ENCODE measurements around the gene FNDC11. TPM values are rescaled to one million over a fixed set of nuclear protein-coding genes. Genes with fewer than 3 reads are reported as not detected.
"Not testable (repeated sequence)": the region's sequence is repeated elsewhere in the genome, so short reads cannot be mapped to it uniquely, and the experiment has no call there.

FNDC11 gene
- total RNA-seq, 2 experiments from 2014 or later: 0.48 to 0.55 TPM

DNA sequence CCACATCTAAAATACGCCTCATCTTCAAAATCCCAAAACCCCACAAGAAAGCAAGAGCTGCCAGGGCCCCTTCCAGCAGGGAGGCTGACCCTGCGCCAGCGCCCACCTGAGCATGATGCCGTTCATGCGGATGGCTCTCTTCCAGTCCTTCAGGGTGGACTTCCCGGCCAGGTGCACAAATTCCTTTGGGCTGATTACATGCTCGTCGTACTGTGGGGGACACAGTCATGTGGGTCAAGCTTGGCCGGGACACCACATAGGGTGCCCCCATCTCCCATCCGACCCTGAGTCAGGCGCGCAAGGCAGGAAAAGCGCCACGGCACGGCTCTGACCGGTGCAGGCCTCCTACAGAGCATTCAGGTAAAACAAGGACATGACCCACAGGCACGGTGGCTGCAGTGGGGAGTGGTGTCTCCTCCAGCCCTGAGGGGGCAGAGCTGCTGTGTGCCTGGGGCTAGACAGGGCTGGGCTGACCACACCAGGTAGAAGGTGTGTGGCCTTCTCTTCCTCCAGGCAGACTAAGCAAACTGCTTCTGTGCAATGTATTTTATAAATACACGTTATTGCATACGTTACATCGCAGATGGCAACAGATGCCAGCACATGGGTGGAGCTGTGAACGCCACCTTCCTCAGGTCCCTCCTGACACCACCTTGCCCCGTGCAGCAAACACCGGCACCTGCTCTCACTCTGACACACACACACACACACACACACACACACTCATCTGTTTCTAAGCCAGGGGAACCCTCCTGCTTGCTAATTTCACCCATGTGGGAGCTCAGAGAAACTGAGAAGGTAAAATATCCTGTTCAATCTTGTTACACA, 43.9 kb downstream of the FNDC11 start:
- H3K4me1 Mint-ChIP-seq: peaks cover 2% of the 10 kb centered on the region
- no peak overlapping the region for H3K27ac Mint-ChIP-seq
- DNase-seq (no peak), ATAC-seq (ENCODE audit: low read depth) (no peak)
- H3K27me3 Mint-ChIP-seq: no peaks in the 10 kb centered on the region
- no peak overlapping the region for H3K4me3 Mint-ChIP-seq
- peaks cover 29% of the 10 kb centered on the region for H3K36me3 Mint-ChIP-seq
- H3K9me3 Mint-ChIP-seq: no peaks in the 10 kb centered on the region
- POLR2A ChIA-PET: interaction anchor here (1.0 kb wide), 1 partner anchor 76 kb away, joined by 3 read pairs; no protein-coding TSS in a partner anchor

- DNase-seq (no peak), ATAC-seq (ENCODE audit: low read depth) (no peak)
- H3K4me3 Mint-ChIP-seq: no peak overlapping the region
- POLR2A ChIA-PET: interaction anchor here (1.0 kb wide), 1 partner anchor 77 kb away, joined by 3 read pairs; no protein-coding TSS in a partner anchor
- no peaks in the 10 kb centered on the region for H3K27me3 Mint-ChIP-seq
- no peak overlapping the region for H3K27ac Mint-ChIP-seq
- H3K4me1 Mint-ChIP-seq: peaks cover 2% of the 10 kb centered on the region
- no peaks in the 10 kb centered on the region for H3K9me3 Mint-ChIP-seq
- peaks cover 34% of the 10 kb centered on the region for H3K36me3 Mint-ChIP-seq
These were observed 44.8 kb downstream of the FNDC11 start for GRCh38 chr20:63598479-63599395.

DNA sequence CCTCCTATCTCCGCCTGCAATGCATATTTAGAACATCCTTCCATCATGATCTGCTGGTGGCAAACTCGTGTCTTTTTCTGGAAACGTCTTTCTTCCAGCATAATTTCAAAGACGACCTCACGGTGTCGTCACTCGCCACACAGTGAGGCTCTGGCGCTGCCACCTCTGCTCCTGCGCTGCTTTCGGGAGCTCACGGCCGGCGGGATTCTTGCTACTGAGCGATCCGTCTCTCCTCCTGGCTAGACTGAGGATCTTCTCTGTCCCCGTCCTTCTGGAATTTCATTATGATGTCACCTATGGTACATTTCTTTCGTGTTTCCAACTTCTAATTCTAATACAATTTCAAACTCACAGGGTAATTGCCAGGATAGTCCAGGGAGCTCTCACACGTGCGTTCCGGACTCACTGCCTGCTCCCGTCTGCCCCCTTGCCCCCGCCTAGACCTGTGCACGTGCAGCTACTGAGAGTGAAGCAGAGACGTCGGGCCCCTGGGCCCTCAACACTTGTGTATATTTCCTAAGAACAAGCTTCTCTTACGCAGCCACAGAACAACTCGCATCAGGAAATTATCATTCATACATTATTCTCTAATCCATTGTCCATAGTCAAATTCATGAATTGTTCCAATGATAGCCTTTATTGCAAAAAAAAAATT, 45.6 kb downstream of the FNDC11 start:
- Mint-ChIP-seq H3K36me3 (peaks cover 39% of the 10 kb centered on the region), H3K9me3 (no peaks in the 10 kb centered on the region), H3K27me3 (no peaks in the 10 kb centered on the region), H3K27ac (no peak overlapping the region), H3K4me3 (no peak overlapping the region), H3K4me1 (peaks cover 2% of the 10 kb centered on the region)
- ATAC-seq (ENCODE audit: low read depth) (no peak), DNase-seq (no peak)
- POLR2A ChIA-PET: no interaction called here

GRCh38 chr20:63601679-63602078, 47.7 kb downstream of the FNDC11 start:
- H3K9me3 Mint-ChIP-seq; H3K4me1 Mint-ChIP-seq; H3K4me3 Mint-ChIP-seq; POLR2A ChIA-PET; H3K27me3 Mint-ChIP-seq; ATAC-seq (ENCODE audit: low read depth): not testable (repeated sequence)
- peaks cover 37% of the 10 kb centered on the region for H3K36me3 Mint-ChIP-seq
- H3K27ac Mint-ChIP-seq: peak overlapping the region; percentile 45
- DNase-seq: peak; percentile 62

- no peak for ATAC-seq (ENCODE audit: low read depth)
- H3K9me3 Mint-ChIP-seq: no peaks in the 10 kb centered on the region
- H3K36me3 Mint-ChIP-seq: peaks cover 41% of the 10 kb centered on the region
- DNase-seq: no peak
- H3K27me3 Mint-ChIP-seq: no peaks in the 10 kb centered on the region
- H3K4me1 Mint-ChIP-seq: peaks cover 2% of the 10 kb centered on the region
- no peak overlapping the region for H3K27ac Mint-ChIP-seq
- no peak overlapping the region for H3K4me3 Mint-ChIP-seq
- POLR2A ChIA-PET: no interaction called here
These were observed 48.4 kb downstream of the FNDC11 start for GRCh38 chr20:63602321-63602720.

Other genes starting within 250 kb of the FNDC11 start
- not detected for gene CHRNA4, start 192.8 kb upstream of the FNDC11 start, total RNA-seq
- gene KCNQ2, start 81.5 kb upstream of the FNDC11 start, total RNA-seq: under 1 TPM; 0.19 to 0.37 TPM
- gene EEF1A2, start 55.1 kb upstream of the FNDC11 start, total RNA-seq: under 1 TPM in 1 of 2 experiments, not detected in 1; 0.26 TPM
- 100 to 1,000 TPM; 242 to 248 TPM for gene PPDPF, start 33.4 kb upstream of the FNDC11 start, total RNA-seq
- under 1 TPM; 0.11 to 0.31 TPM for gene PTK6, start 16.8 kb upstream of the FNDC11 start, total RNA-seq
- not detected for gene SRMS, start 6.4 kb upstream of the FNDC11 start, total RNA-seq
- gene HELZ2, start 20.1 kb downstream of the FNDC11 start, total RNA-seq: 100 to 1,000 TPM; 118 to 128 TPM
- 10 to 100 TPM; 20.5 to 21.6 TPM for gene GMEB2, start 72.9 kb downstream of the FNDC11 start, total RNA-seq
- 10 to 100 TPM; 42.1 to 45.6 TPM for gene STMN3, start 99.3 kb downstream of the FNDC11 start, total RNA-seq
- gene RTEL1, start 104.2 kb downstream of the FNDC11 start, total RNA-seq: 10 to 100 TPM; 41.3 to 41.5 TPM
- gene TNFRSF6B, start 142.5 kb downstream of the FNDC11 start, total RNA-seq: not detected
- gene ARFRP1, start 153.8 kb downstream of the FNDC11 start, total RNA-seq: 10 to 100 TPM; 68.8 to 73.1 TPM
- 10 to 100 TPM; 43.0 to 44.5 TPM for gene ZGPAT, start 153.9 kb downstream of the FNDC11 start, total RNA-seq
- 100 to 1,000 TPM; 144 to 159 TPM for gene LIME1, start 182.5 kb downstream of the FNDC11 start, total RNA-seq
- gene SLC2A4RG, start 185.6 kb downstream of the FNDC11 start, total RNA-seq: 100 to 1,000 TPM; 128 to 134 TPM

All from activated naive CD8-positive, alpha-beta T cell treated with anti-CD3 and anti-CD28 coated beads, Interleukin-2, amount 10 ng/mL, durations not matched to agents 7 days and 5 days (primary cell).